Umbilical cord (tissue), 2 donors: ENCODE measurements around the gene LYZL1. TPM values are rescaled to one million over a fixed set of nuclear protein-coding genes. Genes with fewer than 3 reads are reported as not detected.
"Not testable (repeated sequence)": the region's sequence is repeated elsewhere in the genome, so short reads cannot be mapped to it uniquely, and the experiment has no call there.

Source experiments
- DNase-seq: peaks from one replicate; pipeline ENCODE4 v3.0.0-alpha.2; 2015; ENCODE audit warnings: low spot score
- total RNA-seq: library from RNA; depleted of rRNA; stranded (reverse); fragments of >200 nt; gene quantifications from one replicate; pipeline ENCODE4 v1.2.3, GENCODE V29; 2014; ENCODE audit warnings: low replicate concordance; ENCODE audit not compliant: insufficient read depth

LYZL1 gene
- total RNA-seq, 1 donor from 2014 or later, result not detected

DNA sequence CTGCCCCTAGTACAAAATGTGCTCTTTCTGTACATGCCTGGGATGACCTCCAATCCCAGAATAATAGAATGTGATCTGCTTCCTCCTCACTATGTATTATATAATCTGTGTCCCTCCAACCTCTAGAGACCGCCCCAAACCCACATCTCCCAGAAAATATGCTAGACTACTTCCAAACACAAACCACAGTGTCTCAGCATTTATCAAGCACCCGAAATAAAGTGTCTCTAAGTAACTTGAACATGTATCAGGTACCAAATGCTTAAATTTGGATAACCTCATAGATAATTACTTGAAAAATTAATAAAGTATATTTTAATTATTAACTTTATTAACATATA lies 16.1 kb downstream of the LYZL1 start:
- no peak for DNase-seq

GRCh38 chr10:29306688-29307087 lies 17.8 kb downstream of the LYZL1 start:
- DNase-seq, result no peak

DNA sequence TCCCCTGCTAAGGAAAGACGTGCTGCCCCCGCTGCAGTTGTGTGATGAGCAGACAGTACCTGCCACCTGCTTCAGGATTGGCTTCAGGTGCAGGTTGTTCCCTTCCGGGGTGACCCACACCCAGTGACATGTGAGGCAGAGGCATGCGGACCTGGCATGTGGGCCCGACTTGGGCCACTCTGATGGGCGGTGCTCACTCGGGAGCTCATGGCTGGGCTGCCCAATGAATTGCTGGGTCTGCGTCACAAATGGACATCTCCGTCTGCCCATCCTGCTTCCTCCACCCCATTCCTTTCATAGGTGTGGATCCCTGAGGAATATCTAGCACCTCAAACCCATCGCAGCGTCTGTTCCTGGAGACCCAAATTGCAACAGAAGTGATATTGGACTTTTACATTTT lies 19.3 kb downstream of the LYZL1 start:
- DNase-seq, result not testable (repeated sequence)

- no peak for DNase-seq
These were observed 20.6 kb downstream of the LYZL1 start for GRCh38 chr10:29309465-29309864.

DNA sequence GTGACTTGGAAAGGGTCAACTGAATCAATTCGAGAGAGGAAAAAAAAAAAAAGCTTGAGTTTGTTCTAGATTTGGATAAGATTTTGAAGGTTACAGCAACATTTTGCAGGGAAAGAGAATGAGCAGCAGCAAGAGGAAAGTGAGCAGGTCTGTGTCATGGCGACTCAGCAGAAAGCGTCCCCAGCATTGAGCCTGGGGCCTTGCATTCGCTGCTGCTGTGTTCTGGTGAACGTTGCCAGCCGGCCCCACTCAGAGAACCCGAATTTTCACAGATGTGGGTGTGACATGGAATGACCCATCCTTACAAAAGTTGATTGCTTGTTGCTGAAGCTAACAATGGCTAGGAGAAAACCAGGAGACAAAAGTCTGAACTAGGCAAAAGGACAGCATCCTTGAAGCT lies 21.6 kb downstream of the LYZL1 start:
- not testable (repeated sequence) for DNase-seq

DNA sequence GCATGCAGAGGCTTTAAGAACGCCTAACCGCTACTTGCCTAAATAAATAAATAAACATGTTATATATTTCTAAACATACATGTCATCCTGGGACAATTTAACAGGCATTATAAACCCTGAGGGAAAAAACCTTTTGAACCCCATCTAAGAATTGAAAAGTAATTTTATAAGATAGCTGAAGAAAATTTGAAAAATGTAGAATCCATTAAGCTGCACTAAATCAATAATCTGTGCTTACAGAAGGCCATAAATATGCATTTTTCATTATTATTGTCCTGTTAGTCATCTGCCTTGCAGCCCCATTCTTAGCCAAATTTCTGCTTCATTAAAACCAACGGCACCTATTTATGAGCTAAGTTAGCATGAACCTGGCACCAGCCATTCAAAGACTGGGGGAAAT lies 24.2 kb downstream of the LYZL1 start:
- no peak for DNase-seq

DNA sequence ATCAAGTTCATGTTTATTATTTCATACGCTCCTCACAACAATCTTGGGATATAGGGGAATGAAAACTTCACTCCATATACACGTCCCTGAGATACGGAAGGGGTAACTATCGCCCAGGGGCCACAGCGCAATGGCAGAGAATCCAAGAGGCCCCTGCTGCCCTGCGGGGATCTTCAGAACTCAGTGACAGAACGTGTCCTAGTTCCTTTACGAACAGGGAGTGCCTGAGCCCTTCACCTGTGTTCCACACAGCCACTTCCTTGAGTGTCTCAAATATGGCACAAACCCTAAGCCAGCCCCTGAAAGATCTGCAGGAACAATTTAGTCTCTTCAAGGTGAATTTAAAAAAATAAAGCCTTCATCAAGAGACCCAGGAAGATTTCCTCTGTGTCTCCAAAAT lies 25.9 kb downstream of the LYZL1 start:
- DNase-seq, result no peak

DNA sequence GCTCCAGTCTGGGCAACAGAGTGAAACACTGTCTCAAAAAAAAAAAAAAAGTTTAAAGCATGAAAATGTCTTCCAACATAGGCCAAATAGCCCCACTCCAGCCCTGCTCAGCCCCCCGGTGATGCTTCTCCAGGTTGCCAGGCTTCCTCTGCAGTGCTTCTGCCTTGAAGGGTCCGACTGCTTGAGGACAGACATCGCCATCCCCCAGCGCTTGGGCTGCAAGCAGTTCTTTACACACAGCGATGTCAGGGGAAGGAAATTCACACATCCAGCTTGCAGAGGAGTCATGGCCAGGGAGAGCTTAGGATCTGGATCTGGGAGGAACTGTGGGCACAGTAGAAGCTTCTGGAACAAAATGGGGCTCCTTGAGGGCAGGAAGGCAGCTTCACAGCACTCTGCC lies 26.9 kb downstream of the LYZL1 start:
- peak; percentile 24 for DNase-seq

GRCh38 chr10:29316308-29317026 lies 27.6 kb downstream of the LYZL1 start:
- DNase-seq, result no peak

DNA sequence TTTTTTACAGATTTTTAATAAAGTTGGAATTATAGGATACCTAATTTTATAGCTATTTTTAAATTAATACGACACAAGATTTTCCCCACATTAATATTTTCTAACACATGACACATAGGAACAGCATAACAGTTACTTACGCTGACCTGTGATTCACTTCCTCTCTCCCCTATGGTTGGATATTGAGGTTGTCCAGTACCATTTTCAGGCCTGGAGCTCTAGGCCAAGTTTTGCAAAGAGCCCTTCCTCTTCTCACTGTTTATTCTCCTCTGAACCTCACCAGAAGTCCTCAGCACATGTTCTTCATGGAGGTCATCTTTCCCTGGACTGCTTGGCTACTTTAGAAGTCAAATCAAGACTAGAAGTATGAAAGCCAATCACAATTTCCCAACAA lies 28.2 kb downstream of the LYZL1 start:
- DNase-seq, result no peak

DNA sequence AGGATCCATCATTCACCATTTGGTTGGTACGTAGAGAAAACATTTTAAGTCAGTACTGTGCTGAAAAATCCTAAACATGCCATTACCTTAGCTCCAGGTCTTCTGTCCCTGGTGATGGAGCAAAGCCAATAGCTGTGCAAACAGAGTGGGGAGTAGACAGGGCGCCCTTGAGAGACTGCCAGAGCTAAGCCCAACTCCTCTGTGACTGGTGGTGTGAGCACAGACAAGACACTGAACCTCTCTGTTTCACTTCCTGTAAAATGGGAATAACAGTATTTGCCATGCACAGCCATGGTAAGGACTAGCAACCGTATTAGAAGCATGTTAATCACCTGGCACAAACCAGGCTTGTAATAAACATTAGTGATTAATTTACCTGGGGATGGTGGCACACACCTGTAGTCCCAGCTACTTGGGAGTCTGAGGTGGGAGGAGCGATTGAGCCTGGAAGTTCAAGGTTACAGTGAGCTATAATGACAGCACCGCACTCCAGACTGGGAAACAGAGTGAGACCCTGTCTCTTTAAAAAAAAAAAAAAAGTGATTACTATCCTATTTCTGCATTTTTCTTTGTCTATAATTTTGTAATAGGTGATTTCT lies 28.7 kb downstream of the LYZL1 start:
- DNase-seq, result no peak

DNA sequence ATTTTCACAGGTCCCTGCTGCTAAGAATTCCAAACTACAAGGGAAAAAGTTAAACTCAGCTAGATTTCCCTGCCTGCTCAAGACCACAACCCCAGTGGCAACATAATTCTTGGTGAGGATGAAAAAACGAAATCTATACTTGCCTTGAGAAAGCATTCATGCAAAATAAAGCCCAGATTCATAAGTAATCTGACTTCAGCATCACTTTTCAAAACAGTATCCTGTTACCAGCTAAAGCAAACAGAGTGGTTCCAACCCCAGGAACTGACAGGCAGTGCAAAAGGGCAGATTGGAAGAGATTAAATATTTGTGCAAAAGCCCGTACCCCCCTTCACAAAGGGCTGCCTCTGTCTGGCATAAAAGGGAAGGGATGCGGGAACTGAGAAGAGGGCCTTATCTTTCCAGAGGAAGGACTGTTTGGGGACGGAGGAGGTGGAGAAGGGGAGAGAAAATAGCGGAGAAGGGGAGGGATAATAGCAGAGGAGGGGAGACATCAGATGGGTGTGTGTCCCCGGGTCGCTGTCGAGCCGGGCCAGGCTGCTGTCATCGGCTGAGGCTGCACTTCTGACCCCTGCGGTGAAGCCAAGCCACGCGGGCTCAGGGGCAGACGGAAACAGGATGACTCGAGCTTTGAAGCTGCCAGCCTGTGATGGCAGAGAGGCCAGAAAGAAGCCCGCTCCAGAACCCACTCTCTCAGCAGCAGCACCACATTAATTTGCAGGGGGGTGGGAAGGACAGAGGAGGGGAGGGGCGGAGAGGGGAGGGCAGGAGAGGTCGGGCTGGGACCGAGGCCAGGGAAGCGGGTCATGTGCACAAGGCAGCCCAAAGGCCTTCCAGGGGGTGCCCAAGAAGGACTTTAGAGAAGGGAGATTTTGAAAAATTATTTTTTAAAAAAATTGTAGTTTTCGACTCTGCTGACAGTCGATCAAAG lies 29.5 kb downstream of the LYZL1 start:
- DNase-seq, result peak; percentile 70

- DNase-seq, result no peak
These were observed 30.4 kb downstream of the LYZL1 start for GRCh38 chr10:29319205-29319781.

GRCh38 chr10:29320680-29321121 lies 31.8 kb downstream of the LYZL1 start:
- not testable (repeated sequence) for DNase-seq

DNA sequence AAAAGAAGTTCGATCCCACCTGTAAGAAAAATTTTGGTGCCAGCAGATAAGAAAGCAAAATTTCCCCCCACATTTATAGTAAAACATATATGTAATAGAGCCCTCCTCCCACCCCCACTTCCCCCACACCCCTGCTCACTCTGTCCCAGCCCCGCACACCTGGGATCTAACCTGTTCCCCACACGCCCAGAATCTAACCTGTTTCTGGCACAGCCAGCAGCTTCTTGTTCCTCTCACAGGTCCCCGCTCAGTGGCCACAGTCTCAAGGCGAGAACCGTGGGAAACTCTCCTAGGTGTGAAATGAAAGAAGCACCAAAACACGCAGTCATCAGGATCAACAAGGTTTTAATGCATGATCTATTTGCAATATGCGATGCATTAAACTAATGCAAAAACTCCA lies 32.8 kb downstream of the LYZL1 start:
- DNase-seq, result no peak

GRCh38 chr10:29322918-29323317 lies 34.0 kb downstream of the LYZL1 start:
- DNase-seq, result peak; percentile 84

DNA sequence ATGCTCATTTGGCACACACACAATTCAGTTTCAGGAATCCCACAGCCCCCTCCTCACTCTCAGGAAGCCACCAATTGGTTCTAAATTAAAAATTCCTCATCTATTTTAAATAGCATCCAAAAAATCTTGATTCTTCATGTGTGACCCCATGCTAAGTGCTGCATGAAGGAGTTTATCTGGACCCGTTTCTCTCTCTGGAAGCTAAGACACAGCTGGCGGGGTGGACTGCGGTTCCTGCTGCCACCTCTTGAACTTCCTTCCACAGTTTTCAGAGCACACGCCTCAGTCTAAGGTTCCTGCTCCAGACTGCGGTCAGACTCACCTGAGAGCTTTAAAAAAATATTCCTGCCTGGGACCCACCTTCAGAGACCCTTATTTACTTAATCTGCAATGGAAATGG lies 34.5 kb downstream of the LYZL1 start:
- DNase-seq, result no peak

GRCh38 chr10:29324220-29324841 lies 35.5 kb downstream of the LYZL1 start:
- DNase-seq, result no peak

- no peak for DNase-seq
These were observed 37.4 kb downstream of the LYZL1 start for GRCh38 chr10:29326299-29326698.

GRCh38 chr10:29326886-29327745 lies 38.2 kb downstream of the LYZL1 start:
- DNase-seq, result no peak

DNA sequence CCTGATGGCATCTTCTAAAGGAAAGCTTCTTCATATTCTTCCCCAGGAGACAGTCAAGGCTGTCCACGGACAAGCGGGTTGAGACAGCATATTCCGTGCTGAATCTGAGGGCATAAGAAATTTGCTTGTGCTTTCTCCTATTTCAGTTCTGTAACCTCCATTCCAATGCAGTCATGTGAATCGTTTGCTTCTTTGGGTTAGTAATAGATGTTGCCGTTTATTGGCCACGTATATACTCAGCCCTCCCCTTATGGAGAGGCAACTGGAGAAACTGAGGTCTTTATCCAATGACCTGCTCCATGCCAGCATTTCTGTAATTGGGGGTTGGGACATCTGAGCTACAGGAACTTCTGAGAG lies 38.9 kb downstream of the LYZL1 start:
- DNase-seq, result no peak
